GM12873 (cell line): ENCODE data around the gene TM6SF1.

Experiments used
- CTCF ChIP-seq: IDR thresholded peaks from 2 replicates; pipeline ENCODE4 v1.5.1; 2012; ENCODE audit warnings: low read depth, mild to moderate bottlenecking, moderate library complexity, low read length, control low read depth; ENCODE audit not compliant: insufficient read depth; ENCODE audit errors: missing control alignments

Gene TM6SF1

GRCh38 chr15:83066034-83066733 is 41.3 kb upstream of the TM6SF1 start:
- TF ChIP-seq CTCF: no peak

- no peak for TF ChIP-seq CTCF
These were observed 40.5 kb upstream of the TM6SF1 start, which contains the start of gene BTBD1 for GRCh38 chr15:83066734-83067637. TSS of gene BTBD1 (minus strand) at chr15:83067252. CDS start at chr15:83067151, 101 bp downstream.

- TF ChIP-seq CTCF: no peak
These were observed 39.8 kb upstream of the TM6SF1 start for GRCh38 chr15:83067638-83067962.

- no peak for TF ChIP-seq CTCF
These were observed 39.4 kb upstream of the TM6SF1 start for GRCh38 chr15:83068054-83068453.

GRCh38 chr15:83077491-83078230 is 29.8 kb upstream of the TM6SF1 start:
- TF ChIP-seq CTCF: no peak

GRCh38 chr15:83078712-83079111 is 28.7 kb upstream of the TM6SF1 start:
- no peak for TF ChIP-seq CTCF
